GM06990 (cell line): Measurements from ENCODE around the gene ABI3BP.

Experiments
- DNase-seq: peaks from one replicate; pipeline ENCODE4 v3.0.0-alpha.2; 2011; ENCODE audit not compliant: insufficient read length; ENCODE audit errors: extremely low read depth
- H3K27me3 ChIP-seq: replicated peaks from 2 replicates; pipeline ENCODE4 v1.6.0; 2011; ENCODE audit warnings: low read length; ENCODE audit not compliant: control insufficient read depth, insufficient read depth
- H3K36me3 ChIP-seq: 2 replicates; pipeline ENCODE4 v1.5.1; 2011; ENCODE audit warnings: low read length; ENCODE audit not compliant: control insufficient read depth, insufficient read depth
- H3K4me3 ChIP-seq: replicated peaks from 2 replicates; pipeline ENCODE4 v1.5.1; 2011; ENCODE audit warnings: low read depth, mild to moderate bottlenecking, control low read depth, low read length
- CTCF ChIP-seq: IDR thresholded peaks from 2 replicates; pipeline ENCODE4 v1.5.1; 2011; ENCODE audit warnings: low read length, control low read depth, mild to moderate bottlenecking, inconsistent platforms; ENCODE audit not compliant: insufficient read depth, poor library complexity, severe bottlenecking

ABI3BP gene

GRCh38 chr3:100972867-100973266 lies 20.4 kb downstream of the ABI3BP start:
- Histone ChIP-seq H3K27me3 (no peaks in the 10 kb centered on the region), H3K36me3 (no peaks in the 10 kb centered on the region), H3K4me3 (no peak overlapping the region)
- no peak for DNase-seq
- TF ChIP-seq CTCF = no peak

- no peaks in the 10 kb centered on the region for H3K36me3 ChIP-seq
- H3K27me3 ChIP-seq = no peaks in the 10 kb centered on the region
- no peak overlapping the region for H3K4me3 ChIP-seq
- DNase-seq = no peak
- TF ChIP-seq CTCF = no peak
Observed at GRCh38 chr3:100972301-100972844, 20.8 kb downstream of the ABI3BP start.

GRCh38 chr3:100971798-100972197 lies 21.4 kb downstream of the ABI3BP start:
- TF ChIP-seq CTCF = no peak
- H3K4me3 ChIP-seq = no peak overlapping the region
- DNase-seq = no peak
- H3K27me3 ChIP-seq = no peaks in the 10 kb centered on the region
- no peaks in the 10 kb centered on the region for H3K36me3 ChIP-seq

- Histone ChIP-seq H3K36me3 (no peaks in the 10 kb centered on the region), H3K27me3 (no peaks in the 10 kb centered on the region), H3K4me3 (no peak overlapping the region)
- no peak for DNase-seq
- TF ChIP-seq CTCF = no peak
Observed at GRCh38 chr3:100970477-100970990, 22.7 kb downstream of the ABI3BP start.

GRCh38 chr3:100968932-100969906 lies 24.0 kb downstream of the ABI3BP start:
- no peak for TF ChIP-seq CTCF
- H3K27me3 ChIP-seq = no peaks in the 10 kb centered on the region
- no peaks in the 10 kb centered on the region for H3K36me3 ChIP-seq
- DNase-seq = no peak
- no peak overlapping the region for H3K4me3 ChIP-seq
